ENCODE measurements around the gene MAST4. TPM values are rescaled to one million over a fixed set of nuclear protein-coding genes. Genes with fewer than 3 reads are reported as not detected.

MAST4 gene
- total and polyA plus RNA-seq, 2 of the 8 experiments (the other 6 are each of a cell fraction or from before 2014, with no cell fraction given): 1.5 to 2.6 TPM

DNA sequence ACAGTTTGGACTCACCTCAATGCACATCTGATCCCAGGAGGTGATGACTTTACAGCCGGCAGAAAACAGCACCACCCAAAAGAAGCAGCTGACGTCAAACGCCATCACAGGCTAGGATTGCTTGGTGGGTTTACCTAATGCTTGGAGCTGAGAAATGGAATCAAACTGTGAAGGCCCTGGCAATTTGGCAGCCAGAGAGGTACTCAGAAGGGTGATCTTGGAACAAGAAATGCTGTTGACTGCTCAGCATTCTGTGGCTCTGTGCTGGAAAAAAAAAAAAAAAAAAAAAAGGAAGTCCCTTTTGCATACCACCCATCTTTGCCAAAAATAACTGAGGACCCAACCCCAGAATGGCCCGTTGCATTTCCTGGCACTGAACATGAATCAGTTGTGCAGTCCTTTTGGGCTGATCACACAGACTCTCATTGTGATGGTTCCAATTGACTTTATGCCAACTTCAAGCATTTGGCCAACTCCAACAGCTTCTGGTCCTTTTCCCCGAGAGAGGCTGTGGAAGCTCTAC, 600.4 kb downstream of the MAST4 start, which contains the start of gene CD180 (continued):
- TF ChIP-seq CHD7 (IDR thresholded peaks at IDR 0.05; ENCODE audit: insufficient replicate concordance, low read length) (no peak), NRF1 (IDR thresholded peaks at IDR 0.05; ENCODE audit: low read depth, low read length) (no peak), TAF1 (IDR thresholded peaks at IDR 0.05; ENCODE audit: low read depth, low read length) (no peak), CEBPB (IDR thresholded peaks at IDR 0.05; ENCODE audit: low read depth, low read length) (no peak), TAF7 (optimal IDR thresholded peaks at IDR 0.05; ENCODE audit: borderline replicate concordance, low read depth, low read length) (no peak)

All from H1 (cell line).